NCI-H2227 (cell line): ENCODE results near the gene KRTAP10-2.
"Not testable (repeated sequence)": the region's sequence is repeated elsewhere in the genome, so short reads cannot be mapped to it uniquely, and the experiment has no call there.

ENCODE experiments used
- DNase-seq: peaks from one replicate; lab custom pipeline; 2025; ENCODE audit not compliant: unreplicated experiment; lab: John Stamatoyannopoulos, UW

KRTAP10-2 gene

DNA sequence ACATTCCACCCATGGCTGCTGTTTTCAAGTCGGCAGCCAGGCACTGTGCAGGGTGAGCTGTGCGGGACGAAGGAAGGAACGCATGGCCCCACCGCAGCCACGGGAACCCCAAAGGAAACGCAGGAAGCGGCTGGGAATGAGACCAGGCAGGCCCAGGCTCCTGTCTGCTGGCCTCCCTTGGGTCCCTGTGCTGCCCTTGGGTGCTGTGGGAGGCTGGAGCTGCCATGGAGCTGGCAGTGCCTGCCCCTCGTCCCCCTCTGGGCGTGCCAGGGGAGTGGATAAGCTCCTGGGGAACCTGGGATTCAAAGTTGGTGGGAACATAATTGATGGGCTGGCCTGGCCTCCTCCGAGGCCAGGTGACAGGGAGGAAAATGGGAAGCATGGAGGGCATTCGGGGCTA, 17.0 kb upstream of the KRTAP10-2 start:
- DNase-seq, result no peak

- no peak for DNase-seq
These were observed 16.3 kb upstream of the KRTAP10-2 start for GRCh38 chr21:44567481-44568171.

- DNase-seq, result no peak
These were observed 15.1 kb upstream of the KRTAP10-2 start for GRCh38 chr21:44566403-44566802.

GRCh38 chr21:44564886-44565598, 13.7 kb upstream of the KRTAP10-2 start:
- no peak for DNase-seq

DNA sequence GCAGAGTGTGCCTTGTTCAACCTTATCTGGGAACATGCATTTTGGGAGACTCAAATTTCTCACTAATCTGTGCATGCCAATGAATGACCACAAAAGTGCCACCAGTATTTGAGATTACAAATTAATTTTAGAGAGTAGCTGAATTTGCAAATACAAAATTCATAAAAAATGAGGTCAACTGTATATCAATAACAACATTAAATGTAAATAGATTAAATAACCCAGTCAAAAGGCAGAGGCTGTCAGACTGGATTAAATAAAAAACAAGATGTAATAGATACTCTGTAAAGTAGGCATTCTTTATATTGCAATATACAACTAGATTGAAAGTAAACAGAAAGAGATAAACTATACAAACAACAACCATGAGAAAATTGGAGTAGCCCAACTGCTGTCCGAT, 12.8 kb upstream of the KRTAP10-2 start:
- no peak for DNase-seq

DNA sequence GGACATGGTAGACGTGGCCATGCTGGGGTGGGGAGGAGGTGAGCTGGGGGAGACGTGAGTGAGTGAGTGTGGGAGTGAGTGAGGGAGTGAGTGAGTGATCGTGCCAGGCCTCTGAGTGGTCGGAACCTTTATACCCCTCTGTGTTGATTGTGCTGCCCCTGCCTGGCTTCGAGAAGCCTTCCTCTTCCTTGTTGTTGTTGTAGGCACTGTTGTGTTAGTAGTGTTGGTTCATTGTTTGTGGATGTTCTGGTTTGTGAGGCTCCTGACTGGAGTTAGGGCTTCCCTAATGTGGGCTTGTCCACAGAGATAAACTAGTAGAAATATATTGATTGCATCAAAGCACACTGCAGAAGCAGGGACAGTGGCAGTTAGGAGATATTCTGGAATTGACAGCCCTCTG, 7.4 kb upstream of the KRTAP10-2 start, which contains the start of gene KRTAP10-3:
Gene KRTAP10-3 (minus strand): TSS at position 101 of the 400 bp plus-strand sequence. CDS start 80 bp downstream, at position 21.
- no peak for DNase-seq

DNA sequence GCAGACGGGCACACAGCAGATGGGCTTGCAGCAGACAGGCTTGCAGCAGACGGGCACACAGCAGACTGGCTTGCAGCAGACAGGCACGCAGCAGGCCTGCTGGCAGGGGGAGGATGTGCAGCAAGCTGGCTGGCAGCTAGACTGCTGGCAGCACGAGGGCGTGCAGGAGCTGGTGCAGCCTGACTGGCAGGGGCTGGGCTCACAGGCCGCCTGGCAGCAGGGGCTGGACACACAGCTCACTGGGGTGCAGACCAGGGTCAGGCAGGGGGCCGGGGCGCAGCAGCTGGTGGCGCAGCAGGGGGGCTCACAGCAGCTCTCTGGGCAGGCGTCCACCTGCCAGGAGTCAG, 7.0 kb upstream of the KRTAP10-2 start:
- not testable (repeated sequence) for DNase-seq

DNA sequence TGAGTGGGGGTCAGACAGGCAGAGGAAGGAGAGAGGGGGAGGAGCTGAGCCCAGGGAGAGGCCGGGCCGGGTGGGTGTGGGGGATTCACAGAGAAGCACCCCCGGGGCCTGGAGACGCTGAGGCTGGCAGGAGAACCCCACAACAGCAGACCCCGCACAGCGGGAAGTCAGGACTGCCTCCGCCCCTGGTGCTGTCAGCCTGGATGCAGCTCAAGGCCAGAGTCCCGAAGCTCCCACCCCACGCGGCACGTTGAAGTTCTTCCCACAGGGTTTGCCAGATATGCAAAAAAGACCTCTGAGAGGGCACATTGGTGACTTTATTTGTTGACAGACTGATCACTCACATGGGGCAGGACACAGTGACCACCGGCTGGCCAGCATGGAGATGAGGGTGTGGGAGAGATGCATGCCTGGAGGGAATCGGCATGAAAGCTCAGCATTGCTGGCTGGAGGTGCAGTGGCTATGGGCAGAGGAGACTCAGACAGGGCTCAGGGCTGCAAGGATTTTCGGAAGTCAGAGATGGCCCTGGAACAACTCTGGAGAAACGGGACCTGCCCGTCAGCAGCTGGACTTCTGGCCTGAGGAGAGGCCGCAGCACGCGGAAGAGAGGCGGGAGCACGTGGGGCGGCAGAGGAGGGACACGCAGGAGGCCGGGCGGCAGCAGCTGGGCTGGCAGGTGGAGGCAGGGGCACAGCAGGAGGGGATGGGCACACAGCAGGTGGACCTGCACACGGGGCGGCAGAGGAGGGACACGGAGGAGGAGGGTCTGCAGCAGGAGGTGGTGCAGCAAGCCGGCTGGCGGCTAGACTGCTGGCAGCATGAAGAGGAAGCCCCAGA, 6.4 kb upstream of the KRTAP10-2 start:
- DNase-seq, result no peak

DNA sequence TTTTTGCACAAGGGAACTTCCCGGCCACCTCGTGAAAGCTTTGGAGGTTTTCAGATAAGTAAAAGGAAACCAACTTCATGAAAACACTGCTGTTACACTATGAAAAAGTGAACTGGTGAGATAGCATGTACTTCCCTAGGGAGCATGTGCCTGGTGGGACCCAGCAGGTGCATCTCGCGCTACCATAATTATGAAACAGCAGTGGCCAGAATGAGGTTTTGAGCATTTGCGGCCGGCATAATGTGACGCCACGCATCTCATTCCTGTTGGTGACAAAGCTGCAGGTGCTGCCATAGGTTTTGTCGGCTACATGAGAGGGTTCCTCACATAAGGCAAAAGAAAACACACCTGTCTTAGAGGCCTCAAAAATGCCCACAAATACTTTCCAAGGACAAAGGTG, 5.6 kb upstream of the KRTAP10-2 start:
- no peak for DNase-seq

DNA sequence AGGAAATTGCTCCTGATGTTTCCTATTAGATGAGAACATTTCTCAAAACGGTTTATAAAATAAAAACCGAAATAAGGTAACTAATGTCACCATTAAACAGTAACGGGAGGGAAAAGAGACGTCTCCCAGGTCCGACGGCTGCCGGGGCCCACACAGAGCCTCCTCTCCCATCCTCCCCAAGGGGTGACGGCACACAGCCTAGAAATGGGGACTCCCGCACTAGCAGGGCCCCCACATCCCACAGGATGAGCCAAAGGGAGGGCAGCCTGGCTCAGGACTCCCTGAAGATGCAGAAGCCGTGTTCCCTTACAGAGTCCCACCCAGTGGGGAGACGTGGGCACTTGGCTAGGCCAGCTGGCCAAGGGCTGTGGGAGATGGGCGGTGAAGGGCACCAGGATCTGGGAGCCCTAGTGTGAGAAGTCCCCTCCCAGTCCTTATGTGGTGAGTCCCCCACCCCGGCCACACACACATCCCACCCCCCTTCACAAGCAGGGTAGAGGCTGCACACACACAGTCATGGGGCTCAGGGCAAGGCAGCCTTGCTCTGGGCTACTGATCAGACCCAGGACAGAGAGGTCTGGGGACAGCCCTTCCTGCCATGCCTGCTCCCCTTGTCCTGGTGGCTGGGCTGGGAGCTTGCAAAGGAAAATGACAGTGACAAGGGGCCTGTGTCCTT, 4.0 kb upstream of the KRTAP10-2 start:
- no peak for DNase-seq

DNA sequence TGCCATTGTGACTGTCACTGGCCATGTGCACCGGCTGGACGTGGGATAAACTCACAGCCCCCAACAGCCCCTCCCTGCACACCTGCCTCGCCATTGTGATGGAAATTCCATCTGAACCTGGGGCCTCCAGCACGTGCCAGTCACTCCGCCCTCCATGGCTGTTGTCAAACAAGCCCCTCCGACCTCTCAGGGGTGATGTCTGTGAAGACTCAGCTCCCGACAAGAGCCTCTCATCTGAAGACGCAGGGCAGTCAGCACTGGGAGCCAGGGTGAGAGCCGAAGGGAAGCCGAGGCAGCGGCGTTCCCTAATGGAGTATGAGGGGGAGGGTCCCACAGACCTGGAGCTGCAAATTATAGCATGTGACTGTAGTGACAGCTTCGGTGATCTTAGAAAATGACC, 1.4 kb upstream of the KRTAP10-2 start:
- DNase-seq, result no peak

- no peak for DNase-seq
These were observed 831 bp upstream of the KRTAP10-2 start for GRCh38 chr21:44552136-44552535.

DNA sequence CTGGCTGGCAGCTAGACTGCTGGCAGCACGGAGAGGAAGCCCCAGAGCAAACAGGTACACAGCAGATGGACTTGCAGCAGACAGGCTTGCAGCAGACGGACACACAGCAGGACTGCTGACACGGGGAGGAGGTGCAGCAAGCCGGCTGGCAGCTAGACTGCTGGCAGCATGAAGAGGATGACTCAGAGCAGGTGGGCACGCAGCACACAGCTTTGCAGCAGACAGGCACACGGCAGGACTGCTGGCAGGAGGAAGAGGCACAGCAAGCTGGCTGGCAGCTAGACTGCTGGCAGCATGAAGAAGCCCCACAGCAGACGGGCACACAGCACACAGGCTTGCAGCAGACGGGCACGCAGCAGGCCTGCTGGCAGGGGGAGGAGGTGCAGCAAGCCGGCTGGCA, 498 bp downstream of the KRTAP10-2 start:
- no peak for DNase-seq

DNA sequence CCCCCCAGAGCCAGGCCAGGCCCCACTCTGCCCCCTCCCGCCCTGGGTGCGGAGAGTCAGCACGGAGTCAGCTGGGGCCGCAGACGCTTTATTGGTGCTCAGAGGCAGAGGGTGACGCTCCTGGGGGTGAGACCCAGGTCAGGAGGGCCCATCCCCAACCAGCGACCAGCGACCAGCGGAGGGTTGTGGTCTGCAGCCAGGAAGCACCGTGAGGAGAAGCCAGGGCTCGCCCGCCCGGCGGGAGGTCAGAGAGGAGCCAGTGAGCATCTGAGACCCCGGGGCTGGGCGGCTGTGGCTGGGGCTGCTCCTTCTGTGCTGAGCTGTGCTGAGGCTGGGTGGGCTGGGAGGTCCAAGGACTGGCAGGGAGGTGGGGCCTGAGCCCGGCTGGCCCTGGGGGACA, 1.0 kb downstream of the KRTAP10-2 start:
- DNase-seq, result not testable (repeated sequence)

GRCh38 chr21:44549525-44550211, 1.6 kb downstream of the KRTAP10-2 start:
- no peak for DNase-seq

DNA sequence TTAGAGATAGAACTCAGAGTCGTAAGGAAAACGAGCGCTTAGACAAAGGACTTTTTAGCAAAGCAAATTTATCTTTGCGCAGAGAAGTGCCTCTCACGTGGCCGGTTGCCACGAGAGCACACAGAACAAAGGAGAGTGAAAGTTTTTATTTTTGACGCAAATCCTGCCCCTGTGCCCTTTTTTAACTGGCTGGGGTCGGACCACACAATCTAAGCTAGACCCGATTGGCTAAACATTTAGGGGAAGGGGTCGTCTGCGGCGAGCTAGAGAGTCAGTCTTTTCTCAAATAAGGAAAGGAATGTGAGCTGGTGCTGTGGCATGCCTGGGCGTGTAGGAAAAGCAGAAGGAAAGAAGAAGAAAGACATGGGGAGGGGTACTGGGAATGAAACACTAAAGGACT, 2.4 kb downstream of the KRTAP10-2 start:
- DNase-seq, result no peak

DNA sequence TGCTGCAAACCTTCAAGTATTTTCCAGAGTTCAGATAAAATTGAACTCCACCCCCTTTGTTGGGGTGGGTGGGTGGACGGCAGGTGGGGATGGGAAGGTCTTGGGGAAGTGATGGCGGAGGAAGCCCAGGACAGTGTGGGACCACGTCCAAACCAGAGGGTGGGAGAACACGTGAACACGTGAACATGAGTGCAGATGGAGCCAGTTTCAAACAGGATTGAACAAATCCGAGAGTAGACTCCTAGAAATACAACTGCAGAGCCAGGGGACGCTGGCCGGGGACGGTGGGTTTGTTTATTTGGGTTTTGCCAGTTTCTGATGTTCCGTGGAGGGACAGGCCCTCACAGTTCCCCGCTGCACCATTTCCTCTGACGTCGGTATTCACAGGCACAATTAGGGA, 2.9 kb downstream of the KRTAP10-2 start:
- no peak for DNase-seq

GRCh38 chr21:44547656-44548331, 3.5 kb downstream of the KRTAP10-2 start:
- DNase-seq, result no peak

- no peak for DNase-seq
These were observed 6.7 kb downstream of the KRTAP10-2 start for GRCh38 chr21:44544566-44544965.

GRCh38 chr21:44542716-44543115, 8.6 kb downstream of the KRTAP10-2 start:
- no peak for DNase-seq
